Chondrocyte (in vitro differentiated cells): ENCODE results near the gene RSU1. TPM values are rescaled to one million over a fixed set of nuclear protein-coding genes. Genes with fewer than 3 reads are reported as not detected.

Experiments
- DNase-seq: peaks from one replicate; pipeline ENCODE4 v3.0.0; 2021; ENCODE audit warnings: mixed read lengths, low spot score
- H3K27ac Mint-ChIP-seq: one replicate; pipeline ENCODE4 v1.8.0; 2021; ENCODE audit warnings: mild to moderate bottlenecking, moderate library complexity, mixed read lengths; ENCODE audit not compliant: unreplicated experiment
- H3K27me3 Mint-ChIP-seq: 2 replicates; pipeline ENCODE4 v1.8.0; 2021; ENCODE audit warnings: low read depth, mixed read lengths
- H3K36me3 Mint-ChIP-seq: 2 replicates; pipeline ENCODE4 v1.8.0; 2021; ENCODE audit warnings: low read depth, mixed read lengths
- H3K4me1 Mint-ChIP-seq: 2 replicates; pipeline ENCODE4 v1.8.0; 2021; ENCODE audit warnings: low read depth, mild to moderate bottlenecking, mixed read lengths
- H3K4me3 Mint-ChIP-seq: one replicate; pipeline ENCODE4 v1.8.0; 2021; ENCODE audit warnings: mild to moderate bottlenecking, moderate library complexity, mixed read lengths; ENCODE audit not compliant: unreplicated experiment
- H3K9me3 Mint-ChIP-seq: 2 replicates; pipeline ENCODE4 v1.8.0; 2021; ENCODE audit warnings: low read depth, mixed read lengths
- CTCF ChIP-seq: fragments of 200-600 bp; sonication (generic); IDR thresholded peaks from 2 replicates; pipeline ENCODE4 v1.5.0; 2021; ENCODE audit warnings: antibody characterized with exemption, mild to moderate bottlenecking, moderate library complexity
- total RNA-seq: library from RNA; stranded (reverse); gene quantifications from 3 replicates; pipeline ENCODE4 v1.2.1, GENCODE V29; 2021

RSU1 gene
- total RNA-seq, 1 donor from 2014 or later: 165 TPM

- H3K27ac Mint-ChIP-seq: no peak overlapping the region
- H3K4me1 Mint-ChIP-seq: peaks cover 7% of the 10 kb centered on the region
- no peak overlapping the region for H3K4me3 Mint-ChIP-seq
- TF ChIP-seq CTCF: no peak
- H3K36me3 Mint-ChIP-seq: peaks cover 38% of the 10 kb centered on the region
- no peaks in the 10 kb centered on the region for H3K27me3 Mint-ChIP-seq
- peaks cover 27% of the 10 kb centered on the region for H3K9me3 Mint-ChIP-seq
- no peak for DNase-seq
Observed at GRCh38 chr10:16732376-16732775, 84.8 kb downstream of the RSU1 start.

- no peak overlapping the region for H3K4me3 Mint-ChIP-seq
- H3K27ac Mint-ChIP-seq: no peak overlapping the region
- peaks cover 9% of the 10 kb centered on the region for H3K9me3 Mint-ChIP-seq
- peaks cover 23% of the 10 kb centered on the region for H3K36me3 Mint-ChIP-seq
- no peaks in the 10 kb centered on the region for H3K27me3 Mint-ChIP-seq
- TF ChIP-seq CTCF: no peak
- DNase-seq: no peak
- no peaks in the 10 kb centered on the region for H3K4me1 Mint-ChIP-seq
Observed at GRCh38 chr10:16728266-16728665, 89.0 kb downstream of the RSU1 start.

- H3K4me3 Mint-ChIP-seq: no peak overlapping the region
- peaks cover 9% of the 10 kb centered on the region for H3K9me3 Mint-ChIP-seq
- H3K27ac Mint-ChIP-seq: no peak overlapping the region
- no peaks in the 10 kb centered on the region for H3K4me1 Mint-ChIP-seq
- TF ChIP-seq CTCF: no peak
- no peak for DNase-seq
- H3K36me3 Mint-ChIP-seq: peaks cover 23% of the 10 kb centered on the region
- no peaks in the 10 kb centered on the region for H3K27me3 Mint-ChIP-seq
Observed at GRCh38 chr10:16727666-16728065, 89.6 kb downstream of the RSU1 start.

GRCh38 chr10:16724509-16724908, 92.7 kb downstream of the RSU1 start:
- Mint-ChIP-seq H3K36me3 (peaks cover 22% of the 10 kb centered on the region), H3K27me3 (no peaks in the 10 kb centered on the region), H3K9me3 (peaks cover 9% of the 10 kb centered on the region), H3K4me3 (no peak overlapping the region), H3K4me1 (no peaks in the 10 kb centered on the region), H3K27ac (no peak overlapping the region)
- DNase-seq: no peak
- no peak for TF ChIP-seq CTCF

- H3K4me1 Mint-ChIP-seq: peaks cover 29% of the 10 kb centered on the region
- no peaks in the 10 kb centered on the region for H3K27me3 Mint-ChIP-seq
- peaks cover 9% of the 10 kb centered on the region for H3K36me3 Mint-ChIP-seq
Observed at GRCh38 chr10:16720812-16721211, 96.4 kb downstream of the RSU1 start.

More at GRCh38 chr10:16720812-16721211, 96.4 kb downstream of the RSU1 start:
- TF ChIP-seq CTCF: no peak
- Mint-ChIP-seq H3K9me3 (no peaks in the 10 kb centered on the region), H3K4me3 (no peak overlapping the region), H3K27ac (no peak overlapping the region)
- DNase-seq: no peak
